Right kidney (tissue), 1 donor: Measurements from ENCODE around the gene ARNT2.

Experiments
- DNase-seq: peaks from one replicate; pipeline ENCODE4 v3.0.0-alpha.2; 2016

The ARNT2 gene

DNA sequence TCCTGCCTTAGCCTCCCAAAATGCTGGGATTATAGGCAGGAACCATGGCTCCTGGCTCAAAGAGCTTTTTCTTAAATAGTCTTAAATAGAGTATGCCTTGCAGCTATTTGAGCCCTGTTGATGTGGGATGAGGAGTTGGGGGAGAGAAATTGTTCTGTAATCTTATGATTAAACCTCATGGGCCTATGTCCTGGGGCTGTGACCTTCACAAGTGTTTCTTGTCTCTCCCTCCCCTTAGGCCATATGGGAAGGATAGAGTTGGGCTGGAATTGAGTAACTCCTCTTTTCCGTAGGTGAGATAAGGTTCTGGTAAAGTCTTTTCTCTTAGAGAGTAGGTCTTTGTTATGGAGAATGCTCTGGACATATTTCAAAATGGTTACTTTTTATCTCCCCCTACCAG, 114.3 kb downstream of the ARNT2 start:
- no peak for DNase-seq

DNA sequence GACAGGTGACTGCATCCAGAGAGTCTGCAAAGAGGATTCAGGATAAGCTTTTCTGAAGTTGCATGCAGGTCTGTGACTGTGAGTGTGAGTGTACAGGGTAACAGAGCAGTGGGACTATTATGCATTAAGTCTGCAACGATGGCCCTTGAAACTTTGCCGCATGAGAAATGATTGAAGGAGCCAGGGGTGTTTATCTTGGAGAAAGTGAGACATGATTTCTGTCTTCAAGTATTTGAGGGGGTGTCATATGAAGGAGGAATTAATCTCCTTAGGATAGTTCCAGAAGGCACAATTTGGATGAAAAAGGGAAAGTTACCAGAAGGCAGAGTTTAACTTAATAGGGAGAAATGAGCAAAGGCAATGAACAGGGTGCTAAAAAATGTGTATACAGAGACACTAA, 119.6 kb downstream of the ARNT2 start:
- DNase-seq: no peak

DNA sequence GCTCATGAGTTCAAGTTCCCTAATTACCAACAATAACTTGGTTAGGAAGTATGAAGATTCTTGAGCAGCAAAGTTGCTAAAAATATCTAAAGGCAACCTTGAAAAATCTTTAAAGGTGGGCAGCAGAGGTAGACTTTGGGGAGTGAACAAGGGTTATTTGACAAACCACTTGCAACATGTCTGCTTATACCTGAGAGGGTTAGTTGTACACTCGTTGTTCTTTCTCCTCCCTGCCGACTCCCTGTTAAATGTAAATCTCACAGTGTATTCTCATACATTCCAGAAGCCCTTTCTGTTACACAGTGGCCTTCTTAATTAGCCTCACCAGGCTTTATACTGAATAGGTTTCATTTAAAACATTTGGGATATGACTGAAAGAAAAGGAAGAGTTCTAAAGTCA, 121.7 kb downstream of the ARNT2 start:
- no peak for DNase-seq

DNA sequence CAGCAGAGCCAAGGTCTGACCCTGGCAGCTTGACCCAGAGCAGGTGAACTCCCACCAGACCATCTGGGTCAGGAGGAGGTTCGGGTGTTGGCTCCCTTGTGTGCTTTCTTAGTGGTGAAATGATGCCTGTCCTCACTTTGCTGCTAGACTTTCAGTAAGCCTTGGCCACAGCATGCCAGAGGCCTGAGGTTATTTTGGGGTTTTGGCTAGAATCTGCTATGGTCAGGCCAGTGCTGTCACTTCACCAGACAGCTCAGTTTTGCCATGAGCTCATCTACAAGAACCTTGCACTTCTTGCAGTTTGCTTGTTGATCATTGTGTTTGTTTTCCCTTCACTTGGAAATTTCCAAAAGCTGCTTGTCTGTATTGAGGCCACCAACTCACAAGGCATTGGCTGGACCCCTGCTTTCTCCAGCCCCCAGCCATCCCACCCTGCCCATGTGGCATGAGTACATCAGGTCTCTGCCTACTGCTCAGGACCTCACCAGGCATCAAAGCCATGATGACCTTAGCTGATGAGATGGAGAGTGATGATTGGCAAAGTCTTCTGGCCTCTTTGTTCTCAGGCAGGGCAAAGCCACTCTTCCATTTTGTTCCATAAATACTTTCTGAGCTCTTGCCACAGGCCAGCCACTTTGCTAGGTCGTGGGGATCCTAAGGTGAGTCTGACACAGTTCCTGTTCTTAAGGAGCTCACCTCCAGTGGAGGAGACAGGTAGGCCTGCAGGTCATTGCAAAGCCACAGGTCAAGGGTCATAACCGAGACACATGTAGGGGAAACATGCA, 122.6 kb downstream of the ARNT2 start:
- no peak for DNase-seq

DNA sequence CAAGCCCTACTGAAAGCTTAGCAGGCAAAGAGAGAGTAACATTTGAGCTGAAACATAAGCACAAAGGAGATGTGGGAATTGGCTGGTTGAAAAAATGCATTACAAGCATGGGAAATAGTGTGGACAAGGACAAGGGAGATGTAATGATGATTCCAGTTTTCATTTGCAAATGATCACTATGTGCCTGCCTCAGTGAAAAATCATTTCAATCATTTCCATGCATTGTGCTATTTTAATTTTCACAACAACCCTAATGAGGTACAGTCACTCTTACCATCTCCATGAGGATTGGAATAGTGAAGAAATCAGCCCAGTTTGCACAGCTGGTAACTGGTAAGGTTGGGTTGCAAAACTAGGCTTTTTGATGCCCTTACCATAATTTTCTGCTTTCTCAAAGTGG, 123.2 kb downstream of the ARNT2 start:
- DNase-seq: no peak

DNA sequence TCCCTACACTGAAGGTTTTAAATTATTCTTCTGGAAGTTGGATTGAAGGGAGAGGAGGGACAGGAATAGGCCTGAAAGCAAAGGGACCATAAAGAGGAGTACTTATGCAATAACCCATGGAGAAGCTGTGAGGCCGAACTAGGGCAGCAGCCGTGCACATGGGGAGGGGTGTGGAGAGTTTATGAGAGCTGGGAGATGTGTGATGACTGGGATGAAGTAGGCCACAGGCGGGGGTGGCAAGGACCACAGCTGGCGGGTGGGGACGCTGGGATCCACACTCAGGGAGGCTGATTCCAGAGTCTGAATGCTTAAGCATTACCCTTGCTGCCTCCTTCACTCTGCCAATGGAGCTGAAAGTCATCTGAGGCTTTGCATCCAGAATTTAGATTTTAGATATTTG, 123.8 kb downstream of the ARNT2 start:
- DNase-seq: no peak

DNA sequence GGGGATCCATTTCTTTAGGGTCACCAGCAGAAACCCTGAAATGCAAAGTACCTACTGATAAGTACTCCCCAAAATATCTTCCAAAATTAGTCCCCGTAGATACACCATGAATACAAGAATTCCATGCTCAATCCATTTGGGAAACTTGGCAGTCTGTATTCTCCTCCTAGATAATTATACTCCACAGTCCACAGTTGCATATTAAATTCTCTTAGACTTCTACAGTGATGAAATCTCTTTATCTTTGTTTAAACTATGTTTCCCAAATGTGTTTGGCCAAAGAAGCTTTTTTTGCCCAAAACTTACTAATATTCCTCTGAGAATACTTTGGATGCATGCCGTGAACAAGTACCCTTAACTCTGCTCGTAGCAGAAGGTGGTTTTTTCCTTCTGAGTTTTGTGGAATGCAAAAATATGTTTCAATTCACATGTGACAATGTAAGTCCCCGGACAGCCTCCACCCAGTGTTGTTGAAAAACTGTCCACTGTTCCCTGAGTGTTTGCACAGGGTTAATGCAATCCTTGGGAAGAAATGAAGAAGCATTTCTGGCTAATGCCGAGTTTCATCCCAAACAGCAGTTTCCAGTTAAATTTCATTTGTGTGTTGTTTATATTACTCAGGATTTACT, 126.7 kb downstream of the ARNT2 start:
- no peak for DNase-seq

DNA sequence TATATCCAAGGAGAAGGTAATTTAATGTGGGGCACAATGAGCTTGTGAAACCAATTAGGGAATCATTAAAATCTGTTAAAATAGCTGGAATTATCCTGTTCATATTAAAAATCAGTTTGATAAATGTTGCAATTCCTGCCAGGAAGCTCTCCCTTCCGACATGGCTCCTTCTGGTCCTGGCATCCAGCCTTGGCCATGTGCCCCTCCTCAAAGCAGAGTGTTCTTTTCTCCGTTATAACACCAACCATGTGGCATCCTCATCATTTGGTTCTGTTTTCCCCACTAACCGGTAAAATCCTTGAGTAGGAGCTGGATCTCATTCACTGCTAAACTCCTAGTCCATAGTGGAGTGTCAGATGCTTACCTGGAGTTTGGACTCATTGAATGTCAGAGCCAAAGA, 127.2 kb downstream of the ARNT2 start:
- no peak for DNase-seq

DNA sequence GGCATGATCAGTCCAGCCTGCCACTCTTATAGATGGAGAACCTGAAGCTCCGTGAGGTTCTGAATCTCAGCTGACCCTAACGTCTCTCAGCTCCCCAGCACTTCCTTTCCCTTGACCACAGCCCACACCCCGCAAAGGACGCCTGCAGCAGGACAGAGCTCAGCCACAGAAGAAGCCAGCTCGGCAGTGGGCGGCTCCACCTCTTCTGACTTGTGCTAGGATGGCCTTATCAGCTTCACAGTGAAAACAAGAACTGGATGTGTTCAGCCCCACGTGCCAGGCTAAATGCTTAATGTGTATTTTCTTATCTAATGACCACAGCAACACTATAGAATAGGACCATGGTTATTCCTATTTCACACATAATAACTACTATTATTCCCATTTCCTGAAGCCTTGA, 127.6 kb downstream of the ARNT2 start:
- DNase-seq: no peak

DNA sequence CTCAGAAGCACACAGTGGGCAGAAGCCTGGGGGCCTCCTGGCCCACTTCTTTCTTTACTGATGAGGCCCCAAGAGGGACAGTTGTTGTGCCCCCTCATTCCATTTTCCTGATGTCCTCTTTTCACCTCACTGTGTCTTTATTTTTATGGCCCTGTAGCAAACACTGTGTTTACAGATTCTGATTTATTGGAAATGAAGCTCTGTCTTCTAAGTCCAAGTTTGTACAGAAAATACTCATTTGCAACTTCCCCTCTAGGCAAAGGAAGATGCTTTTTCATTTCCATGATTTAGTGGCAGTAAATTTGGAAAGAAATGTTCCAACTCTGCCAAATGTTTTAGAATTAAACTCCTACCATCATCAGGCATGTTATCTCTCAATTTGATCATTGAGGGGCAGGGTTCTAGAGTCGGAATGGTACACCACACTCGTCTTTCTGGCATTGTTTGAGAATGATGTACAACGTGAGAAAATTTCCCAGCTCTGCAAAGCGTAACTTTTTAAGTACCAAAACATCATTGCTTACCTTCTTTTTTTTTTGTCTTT, 129.7 kb downstream of the ARNT2 start:
- no peak for DNase-seq

DNA sequence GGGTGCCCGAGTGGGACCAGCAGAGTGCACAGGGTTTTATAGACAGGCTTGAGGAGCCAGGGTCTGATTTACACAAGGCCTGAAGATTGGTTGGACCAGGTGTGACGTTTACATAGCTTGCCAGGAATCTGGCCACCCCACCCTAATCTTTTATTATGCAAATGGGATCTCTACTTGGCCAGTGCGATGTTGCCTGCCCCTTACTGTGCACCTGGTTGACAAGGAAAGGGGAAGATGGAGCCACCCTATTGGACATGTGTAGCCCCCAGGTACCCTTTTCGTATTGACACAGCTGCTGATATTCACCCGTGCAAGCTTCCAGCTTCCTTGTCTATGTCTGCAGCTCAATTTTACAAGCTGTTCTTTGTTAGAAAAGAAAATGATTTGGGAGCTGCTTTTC, 132.0 kb downstream of the ARNT2 start:
- DNase-seq: no peak

DNA sequence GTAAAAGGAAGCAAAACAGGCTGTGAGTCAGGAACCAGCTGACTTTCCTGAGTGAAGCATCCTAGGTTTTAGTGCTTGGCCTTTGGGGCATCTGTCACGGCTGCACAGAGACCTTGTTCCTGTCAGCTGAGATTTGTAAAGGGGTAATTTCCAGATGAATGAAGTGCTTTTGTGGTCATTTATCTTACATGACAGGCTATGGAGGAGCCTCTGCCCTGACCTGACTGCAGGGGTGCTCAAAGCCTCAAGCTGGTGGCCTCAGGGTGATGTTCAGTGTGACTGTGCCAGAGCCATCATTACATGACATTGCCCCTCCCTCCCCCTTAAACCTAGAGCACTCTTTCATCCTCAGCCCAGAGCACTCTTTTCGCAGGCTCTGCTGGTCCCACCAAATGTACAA, 132.5 kb downstream of the ARNT2 start:
- no peak for DNase-seq

DNA sequence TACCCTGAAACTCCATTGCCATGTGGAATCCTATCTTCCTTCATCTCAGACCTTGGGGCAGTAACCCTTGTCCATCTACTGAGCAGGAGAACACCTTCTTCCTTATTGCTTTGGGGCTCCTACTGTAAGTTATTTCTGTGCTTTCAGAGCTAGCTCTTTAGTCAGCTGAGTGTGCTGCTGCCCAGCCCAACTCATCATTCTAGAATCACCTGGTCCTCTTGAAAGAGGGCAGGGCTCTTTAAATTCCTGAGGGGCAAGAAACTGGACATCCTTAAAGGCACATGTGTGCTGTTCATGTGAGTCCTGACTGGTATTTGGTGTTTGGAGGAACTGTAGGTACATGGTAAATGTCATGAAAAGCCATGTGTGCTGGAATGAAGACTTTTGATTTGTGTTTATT, 140.9 kb downstream of the ARNT2 start:
- no peak for DNase-seq

DNA sequence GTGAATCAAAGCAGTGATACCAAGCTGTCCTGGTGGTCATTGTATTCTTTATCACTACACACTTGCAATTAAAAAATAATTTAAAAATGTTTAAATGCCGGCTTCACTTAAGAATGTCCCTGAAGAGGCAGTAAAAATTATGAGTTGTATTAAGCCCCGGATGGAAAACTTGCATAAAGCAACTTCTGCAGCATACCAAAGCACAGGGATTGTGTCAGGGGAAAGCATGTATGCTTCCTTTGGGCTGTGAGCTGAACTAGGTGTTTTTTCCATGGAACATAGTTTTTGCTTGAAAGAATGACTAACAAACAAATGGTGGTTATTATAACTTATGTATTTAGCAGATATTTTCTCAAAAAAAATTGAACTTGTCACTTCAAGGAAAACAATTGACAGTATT, 143.1 kb downstream of the ARNT2 start:
- no peak for DNase-seq

DNA sequence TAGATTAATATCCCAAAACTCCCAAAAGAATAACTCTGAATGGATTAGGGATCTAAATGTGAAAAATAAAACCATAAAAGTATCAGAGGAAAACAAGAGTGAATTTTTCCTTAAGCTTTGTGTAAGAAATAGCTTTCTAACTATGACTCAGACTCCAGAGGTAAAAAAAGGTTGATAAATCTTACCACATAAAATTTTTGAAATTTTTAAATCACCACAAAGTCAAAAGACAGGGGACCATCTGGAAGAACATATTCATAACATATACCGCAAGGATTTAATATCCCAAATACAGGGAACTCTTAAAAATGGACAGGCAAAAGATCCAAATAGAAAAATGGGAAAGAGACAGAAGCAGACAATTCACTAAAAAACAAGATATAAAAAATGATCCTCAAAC, 145.0 kb downstream of the ARNT2 start:
- DNase-seq: no peak

DNA sequence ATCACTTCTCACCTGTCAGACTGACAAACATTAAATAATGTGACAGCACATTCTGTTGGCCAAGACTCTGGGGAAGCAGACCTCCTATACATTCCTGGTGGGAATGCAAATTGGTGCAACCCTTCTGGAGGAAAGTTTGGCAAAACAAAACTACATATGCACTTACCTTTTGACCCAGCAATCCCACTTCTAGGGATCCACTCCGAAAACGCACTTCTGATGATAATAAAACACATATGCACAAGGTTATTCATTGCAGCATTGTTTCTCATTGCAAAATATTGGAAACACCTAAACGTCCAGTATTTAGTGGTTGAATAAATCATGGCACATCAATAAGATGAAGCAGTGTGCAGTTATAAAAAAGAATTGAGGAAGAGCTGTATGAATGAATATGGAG, 145.5 kb downstream of the ARNT2 start:
- DNase-seq: no peak

DNA sequence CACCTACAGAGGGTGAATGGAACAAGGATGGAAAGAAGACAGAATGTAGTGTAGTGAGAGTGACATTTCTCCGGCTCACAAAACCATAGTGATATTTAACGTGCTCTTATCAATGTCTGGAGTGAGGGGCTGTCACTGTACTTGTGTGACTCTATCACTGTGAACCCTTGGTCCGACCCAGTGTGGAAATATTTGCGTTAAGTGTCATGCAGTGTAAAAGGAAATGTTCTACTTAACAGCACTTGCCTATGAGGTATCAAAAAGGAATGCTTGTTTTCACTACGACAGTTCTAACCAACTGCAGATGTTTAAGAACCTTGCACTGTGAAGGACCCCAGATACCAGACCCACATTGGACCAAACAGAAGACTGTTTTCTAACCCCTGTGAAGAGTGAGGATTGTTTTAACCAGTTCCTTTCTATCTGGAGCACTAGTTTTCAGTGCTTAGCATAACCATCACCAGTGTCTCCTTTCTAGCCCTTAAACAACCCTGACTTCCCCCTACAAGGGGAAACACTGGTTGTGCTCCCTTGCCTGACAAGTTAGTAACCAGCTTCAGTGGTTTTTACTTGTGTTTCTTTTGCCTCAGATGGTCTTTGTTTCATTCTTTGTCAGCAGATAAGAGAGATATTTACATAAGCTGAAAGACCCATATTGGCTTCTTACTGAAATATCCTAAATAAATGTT, 146.2 kb downstream of the ARNT2 start:
- DNase-seq: no peak

DNA sequence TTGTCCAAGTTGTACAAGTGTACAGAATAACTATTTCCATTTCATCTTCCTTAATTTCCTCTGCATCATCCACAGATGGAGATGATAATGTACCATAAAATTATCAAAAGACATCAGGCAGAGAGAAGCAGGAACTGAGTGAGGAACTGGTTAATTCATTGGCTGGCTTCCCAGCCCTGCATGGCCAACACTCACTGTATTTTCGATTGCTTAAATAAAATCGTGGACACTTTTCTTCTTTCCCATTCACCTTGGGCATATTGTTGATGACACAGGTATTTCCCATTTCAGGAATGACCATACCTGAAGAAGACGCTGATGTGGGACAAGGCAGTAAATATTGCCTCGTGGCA, 146.7 kb downstream of the ARNT2 start:
- no peak for DNase-seq

DNA sequence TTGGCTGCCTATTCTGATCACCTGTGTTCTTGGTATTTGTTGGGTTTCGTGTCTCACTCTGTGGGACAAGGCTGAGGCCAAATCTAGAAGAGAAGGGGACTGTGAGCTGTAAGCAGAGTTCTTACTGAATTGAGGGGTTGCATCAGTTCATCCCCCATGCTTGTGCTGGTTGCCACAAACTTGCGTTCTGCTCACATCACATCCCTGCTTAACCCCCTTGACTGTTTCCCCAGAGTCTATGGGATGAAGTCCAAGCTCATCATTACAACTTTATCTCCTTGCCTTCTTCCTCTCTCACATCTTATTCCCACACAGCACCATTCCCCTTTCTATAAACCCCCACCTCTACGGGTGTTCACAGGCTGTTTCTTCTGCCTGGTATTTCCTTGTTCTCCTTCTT, 147.2 kb downstream of the ARNT2 start:
- DNase-seq: no peak

DNA sequence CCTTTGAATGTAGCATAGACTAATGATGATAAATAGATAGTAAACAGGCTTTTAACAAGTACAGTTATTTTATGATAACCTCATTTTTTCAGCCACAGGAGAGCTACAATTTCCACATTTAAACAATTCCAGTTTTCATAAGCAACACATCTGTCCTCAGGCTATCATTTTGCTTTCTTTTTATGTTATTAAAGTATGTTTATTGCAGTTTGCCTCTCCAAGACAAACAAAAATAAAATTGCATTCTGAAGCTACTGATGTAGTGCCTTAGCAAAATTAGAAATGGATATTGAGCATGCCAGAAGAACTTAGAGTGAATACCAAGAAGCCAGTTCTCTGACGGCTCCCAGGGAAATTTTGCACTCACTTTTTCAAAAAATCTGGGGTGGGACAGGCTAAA, 150.4 kb downstream of the ARNT2 start:
- no peak for DNase-seq

DNA sequence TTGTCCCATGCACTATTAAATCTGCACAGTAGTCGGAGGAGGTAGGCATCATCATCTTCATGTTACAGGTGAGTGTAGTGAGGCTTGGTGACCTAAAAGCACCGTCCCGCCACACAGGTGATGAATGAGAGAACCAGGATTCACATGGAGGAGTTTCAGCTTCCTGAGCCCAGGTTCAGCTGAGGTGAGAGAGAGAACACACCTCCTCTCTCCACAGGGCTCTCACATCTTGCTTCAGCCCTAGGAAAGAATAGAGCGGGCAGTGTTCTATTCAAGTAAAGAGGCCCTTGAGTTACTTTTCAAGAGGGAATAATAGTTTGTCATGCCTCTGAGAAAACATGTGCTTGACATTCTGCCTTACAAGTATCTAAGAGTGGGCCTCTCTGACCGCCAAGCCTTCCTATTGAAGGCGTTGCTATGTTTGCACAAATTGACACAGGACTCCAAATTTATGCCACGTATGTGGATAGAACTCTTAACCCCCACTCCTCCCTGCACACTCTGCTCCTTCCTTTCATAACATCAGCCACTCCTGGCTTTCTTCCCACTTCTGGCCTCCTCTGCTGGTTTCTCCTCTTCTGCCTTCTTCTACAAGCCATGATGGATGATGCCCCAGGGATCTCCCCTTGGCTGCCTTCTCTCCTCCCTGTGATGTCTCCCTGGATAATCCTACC, 152.6 kb downstream of the ARNT2 start:
- no peak for DNase-seq

DNA sequence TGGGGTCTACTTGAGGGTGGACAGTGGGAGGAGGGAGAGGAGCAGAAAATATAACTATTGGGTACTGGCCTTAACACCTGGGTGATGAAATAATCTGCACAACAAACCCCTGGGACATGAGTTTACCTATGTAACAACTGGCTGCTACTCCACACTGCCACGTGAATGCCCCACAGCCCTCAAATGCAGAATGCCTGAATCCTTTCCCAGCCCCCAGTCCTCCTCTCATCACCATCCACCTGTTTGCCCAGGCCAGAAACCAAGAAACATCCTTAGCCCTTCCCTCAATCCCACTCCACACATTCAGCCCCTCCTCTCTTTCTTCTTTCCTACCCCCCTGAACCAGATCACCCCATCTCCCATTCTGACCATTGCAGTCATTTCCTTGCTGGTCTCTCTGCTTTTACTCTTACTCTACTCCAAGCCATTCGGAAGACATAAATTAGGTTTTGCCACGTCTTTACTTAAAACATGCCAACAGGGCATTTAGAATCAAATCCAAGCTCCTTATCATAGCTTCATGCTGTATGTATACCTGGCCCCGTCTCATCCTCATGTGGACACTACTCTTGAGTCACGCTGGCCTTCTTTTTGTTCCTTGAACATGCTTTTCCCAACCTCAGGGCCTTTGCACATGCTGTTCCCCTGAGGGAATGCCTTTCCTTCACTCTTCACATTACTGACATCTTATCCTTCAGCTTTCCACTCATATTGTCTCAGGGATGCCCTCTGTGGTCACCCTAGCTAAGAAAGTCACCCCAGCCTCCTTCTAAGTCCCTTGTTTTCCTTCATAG, 153.5 kb downstream of the ARNT2 start:
- DNase-seq: no peak
